ENCODE measurements around the gene HMX1.

The HMX1 gene

GRCh38 chr4:8838961-8839431 lies 32.6 kb downstream of the HMX1 start:
- DNase-seq, result no peak

GRCh38 chr4:8838296-8838960 lies 33.2 kb downstream of the HMX1 start:
- DNase-seq, result no peak

- DNase-seq, result no peak
These were observed 34.3 kb downstream of the HMX1 start for GRCh38 chr4:8837181-8837841.

DNA sequence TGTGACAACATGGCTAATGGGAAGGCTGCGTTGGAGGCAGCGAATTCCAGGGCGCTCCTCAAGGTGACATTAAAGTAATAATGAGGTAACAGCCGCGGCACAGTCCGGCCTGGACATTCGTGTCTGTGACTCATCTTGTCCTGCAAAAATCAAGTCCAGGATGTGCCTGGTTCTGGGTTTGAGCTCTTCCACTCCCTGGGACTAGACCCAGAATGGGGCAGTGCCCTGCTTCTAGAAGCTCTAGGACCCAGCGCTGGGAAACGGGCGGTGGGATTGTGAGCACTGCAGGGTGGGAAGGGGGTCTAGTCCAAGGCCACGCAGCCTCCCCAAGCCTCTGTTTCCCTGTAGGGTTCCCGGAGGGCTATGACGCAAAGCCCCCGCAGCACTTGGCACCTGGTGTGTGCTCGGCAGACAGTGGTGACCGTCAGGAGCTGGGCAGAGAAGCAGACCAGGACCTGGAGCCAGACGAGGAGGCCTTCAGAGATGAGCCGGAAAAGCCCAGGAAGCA lies 34.9 kb downstream of the HMX1 start:
- no peak for DNase-seq

- no peak for DNase-seq
These were observed 35.9 kb downstream of the HMX1 start for GRCh38 chr4:8835521-8836365.

GRCh38 chr4:8834681-8835220 lies 36.9 kb downstream of the HMX1 start:
- DNase-seq, result no peak

DNA sequence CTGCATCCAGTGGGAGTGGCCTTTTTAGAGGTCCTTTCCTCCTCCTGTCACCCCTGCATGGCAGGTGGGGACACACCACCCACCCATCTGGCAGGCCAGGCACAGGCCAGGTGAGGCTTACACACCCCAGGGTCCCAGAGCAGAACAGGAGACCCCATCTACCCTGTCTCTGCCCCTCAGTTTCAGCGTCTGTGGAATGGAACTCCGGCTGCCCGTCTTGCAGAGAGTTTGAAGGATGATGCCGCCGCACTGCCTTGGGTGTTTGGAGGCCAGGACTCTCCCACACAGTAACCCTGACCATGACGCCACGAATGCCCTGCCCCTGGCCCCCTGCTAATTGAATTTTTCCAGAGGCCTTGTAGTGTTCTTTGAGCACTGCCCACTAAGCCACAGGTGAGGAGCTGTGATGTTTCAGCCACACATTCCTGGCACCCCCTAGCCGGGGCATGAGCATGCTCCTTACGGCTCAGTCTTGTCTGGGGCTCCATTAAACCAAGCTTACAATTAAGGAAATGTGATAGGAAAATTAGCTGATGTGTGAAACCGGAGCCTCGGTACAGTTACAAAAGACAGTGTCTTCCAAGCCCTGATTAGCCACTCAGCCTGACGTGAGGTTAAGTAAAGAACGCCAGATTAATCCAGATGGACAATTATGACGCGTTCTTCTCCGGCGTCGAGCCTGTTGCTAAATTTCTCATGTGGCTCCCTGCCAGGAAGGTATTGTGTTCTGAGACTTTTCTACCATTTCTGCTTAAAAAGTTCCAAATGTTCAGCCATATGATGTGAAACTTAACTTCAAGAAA lies 39.3 kb downstream of the HMX1 start:
- DNase-seq, result no peak

- DNase-seq, result no peak
These were observed 40.2 kb downstream of the HMX1 start for GRCh38 chr4:8831221-8832112.

GRCh38 chr4:8830611-8831200 lies 40.9 kb downstream of the HMX1 start:
- DNase-seq, result no peak

- DNase-seq, result no peak
These were observed 41.6 kb downstream of the HMX1 start for GRCh38 chr4:8830056-8830455.

- no peak for DNase-seq
These were observed 42.1 kb downstream of the HMX1 start for GRCh38 chr4:8829584-8829983.

GRCh38 chr4:8828869-8829268 lies 42.8 kb downstream of the HMX1 start:
- no peak for DNase-seq

GRCh38 chr4:8821151-8821950 lies 50.3 kb downstream of the HMX1 start:
- DNase-seq, result no peak

DNA sequence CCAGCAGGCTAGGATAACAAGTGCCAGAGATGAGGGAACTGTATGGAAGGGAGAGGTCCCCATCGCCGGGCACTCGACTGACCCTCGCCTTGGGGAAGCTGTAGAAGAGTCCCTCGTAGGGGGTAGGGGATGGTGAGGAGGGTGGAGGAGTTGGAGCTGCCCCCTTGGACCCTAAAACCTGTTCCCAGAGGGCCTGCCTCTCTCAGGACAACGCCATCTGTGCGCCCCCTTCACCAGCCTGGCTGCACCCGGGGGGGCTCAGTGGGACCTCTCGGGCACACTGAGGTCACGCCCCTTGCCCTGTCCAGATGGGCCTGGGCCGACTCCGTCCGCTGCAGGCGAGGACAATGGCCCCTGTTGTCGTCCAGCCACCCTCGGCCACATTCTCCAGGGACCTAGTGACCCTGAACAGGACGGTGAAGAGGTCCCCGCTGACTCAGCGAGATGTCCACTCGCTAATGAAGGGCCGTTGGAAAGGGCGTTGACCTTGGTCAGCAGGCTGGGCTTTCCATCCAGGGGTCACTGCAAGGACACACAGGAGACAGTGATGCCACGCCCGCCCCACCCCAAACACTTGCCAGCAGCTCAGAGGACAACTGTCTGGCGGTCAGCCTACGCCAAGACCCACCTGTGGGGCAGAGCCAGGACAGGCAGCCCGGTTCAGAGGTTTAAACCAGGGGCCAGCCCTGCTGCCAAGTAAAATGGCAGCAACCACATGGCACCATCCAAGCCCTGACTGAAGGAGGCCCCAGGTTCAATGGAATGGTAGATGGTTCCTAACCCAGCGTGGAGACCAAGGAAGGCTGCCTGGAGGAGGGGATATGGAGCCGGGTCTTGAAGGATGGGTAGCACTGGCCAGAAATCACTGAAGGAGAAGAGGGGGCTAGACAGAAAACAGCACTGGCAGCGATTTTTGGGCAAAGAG lies 51.2 kb downstream of the HMX1 start:
- DNase-seq, result no peak

GRCh38 chr4:8819473-8820177 lies 52.0 kb downstream of the HMX1 start:
- DNase-seq, result no peak

- no peak for DNase-seq
These were observed 52.6 kb downstream of the HMX1 start for GRCh38 chr4:8819019-8819418.

- DNase-seq, result no peak
These were observed 53.4 kb downstream of the HMX1 start for GRCh38 chr4:8818063-8818881.

GRCh38 chr4:8817813-8818062 lies 53.9 kb downstream of the HMX1 start:
- DNase-seq, result no peak
